LNCAP (cell line): ENCODE data around the gene STRIT1.

Experiments
- CTCF ChIP-seq: fragments of 450-650 bp; IDR thresholded peaks from 2 replicates; pipeline ENCODE4 v1.5.1; 2017; ENCODE audit warnings: mild to moderate bottlenecking

STRIT1 gene

GRCh38 chr3:155312781-155313180, 19.3 kb upstream of the STRIT1 start:
- no peak for TF ChIP-seq CTCF

DNA sequence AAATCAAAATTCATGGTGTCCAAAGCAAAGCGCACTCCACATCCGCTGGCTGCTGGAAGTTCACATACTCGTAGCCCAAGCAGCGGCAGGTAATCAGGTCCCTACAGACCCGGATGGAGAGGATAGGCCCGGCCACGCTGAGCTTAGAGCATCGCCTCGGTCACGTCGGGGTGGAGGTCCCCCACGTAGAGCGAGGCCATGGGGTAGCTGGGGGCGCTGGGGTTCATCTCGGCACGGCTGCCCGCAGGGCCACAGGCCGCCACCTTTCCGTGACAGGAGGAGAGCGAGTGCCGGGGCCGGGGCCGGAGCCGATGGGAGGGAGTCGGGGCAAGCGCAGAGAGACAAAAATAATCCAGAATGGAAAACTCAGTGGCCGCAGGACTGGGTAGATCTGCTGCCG, 16.1 kb upstream of the STRIT1 start:
- no peak for TF ChIP-seq CTCF

DNA sequence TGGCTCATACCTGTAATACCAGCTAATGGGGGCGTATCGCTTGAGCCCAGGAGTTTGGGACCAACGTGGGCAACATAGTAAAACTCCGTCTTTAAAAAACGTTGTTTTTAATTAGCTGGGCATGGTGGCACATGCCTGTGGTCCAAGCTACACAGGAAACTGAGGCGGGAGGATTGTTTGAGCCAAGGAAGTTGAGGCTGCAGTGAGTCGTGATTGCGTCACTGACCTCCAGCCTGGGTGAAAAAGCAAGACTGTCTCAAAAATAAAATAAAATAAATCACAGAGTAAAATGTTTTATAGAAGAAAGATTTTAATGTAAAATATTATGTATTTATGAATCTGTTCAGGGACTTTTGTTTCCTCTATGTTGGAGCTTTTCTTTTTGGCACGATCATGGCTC, 15.3 kb upstream of the STRIT1 start:
- no peak for TF ChIP-seq CTCF

- TF ChIP-seq CTCF, result no peak
Measured at GRCh38 chr3:155307183-155307582, 13.7 kb upstream of the STRIT1 start.

DNA sequence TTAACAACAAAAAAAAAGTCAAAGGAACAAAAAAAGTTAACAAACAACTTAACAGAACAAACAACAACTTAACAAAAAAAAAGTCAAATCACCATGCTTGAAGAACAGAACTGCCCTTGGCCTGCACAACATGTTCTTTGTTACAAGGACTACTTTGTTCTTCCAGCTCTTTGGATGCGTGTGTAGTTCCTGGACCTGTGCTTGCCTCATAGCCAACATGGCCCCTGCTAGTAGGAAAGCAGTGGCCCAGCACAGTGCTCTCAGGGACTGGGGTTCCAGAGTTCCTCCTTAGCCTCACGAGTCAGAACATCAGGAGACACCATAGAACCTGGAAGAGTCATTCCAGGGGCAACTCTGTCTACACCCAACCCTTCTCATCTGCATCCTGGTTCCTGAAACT, 10.9 kb upstream of the STRIT1 start:
- TF ChIP-seq CTCF, result no peak

- no peak for TF ChIP-seq CTCF
Measured at GRCh38 chr3:155303540-155304097, 10.1 kb upstream of the STRIT1 start.

DNA sequence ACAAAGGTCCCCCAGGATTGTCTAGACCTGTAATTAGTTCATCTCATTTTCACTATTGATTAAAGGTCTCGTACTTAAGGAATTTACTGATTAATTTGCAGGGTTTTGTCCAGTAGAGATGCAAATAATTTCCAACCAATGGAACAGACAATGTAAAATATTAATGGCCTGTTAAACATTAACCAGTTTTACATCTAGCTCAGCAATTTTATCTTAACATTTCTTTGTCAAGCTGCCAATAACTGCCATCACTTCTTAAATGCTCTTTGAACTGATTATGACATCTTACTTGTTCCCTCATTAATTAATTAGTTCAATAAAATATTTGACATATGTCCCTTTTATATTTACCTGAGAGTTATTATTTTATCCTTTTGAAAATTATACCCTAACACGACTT, 9.4 kb upstream of the STRIT1 start:
- no peak for TF ChIP-seq CTCF

- TF ChIP-seq CTCF, result no peak
Measured at GRCh38 chr3:155302481-155302880, 9.0 kb upstream of the STRIT1 start.
